Activated CD4-positive, alpha-beta T cell treated with anti-CD3 and anti-CD28 coated beads, Interleukin-2, amount 10 ng/mL, durations not matched to agents 7 days and 5 days (primary cell): Measurements from ENCODE around the gene AMFR. TPM values are rescaled to one million over a fixed set of nuclear protein-coding genes. Genes with fewer than 3 reads are reported as not detected.

ENCODE experiments used
- CTCF ChIA-PET: fragments of 350-600 bp; sonication (Branson Sonifier 250); formaldehyde crosslinking; loops from one replicate; lab custom pipeline; 2021; ENCODE audit warnings: antibody characterized with exemption; lab: Charles Lee
- POLR2A ChIA-PET: fragments of 350-600 bp; sonication (Branson Sonifier 250); formaldehyde crosslinking; loops from one replicate; lab custom pipeline; 2021; ENCODE audit warnings: antibody characterized with exemption; lab: Charles Lee
- DNase-seq: peaks from one replicate; pipeline ENCODE4 v3.0.0-alpha.2; 2020
- H3K27ac Mint-ChIP-seq: one replicate; pipeline ENCODE4 v1.8.0; 2021; ENCODE audit warnings: mild to moderate bottlenecking, moderate library complexity, mixed read lengths
- H3K27me3 Mint-ChIP-seq: one replicate; pipeline ENCODE4 v1.8.0; 2021; ENCODE audit warnings: mixed read lengths
- H3K36me3 Mint-ChIP-seq: one replicate; pipeline ENCODE4 v1.8.0; 2021; ENCODE audit warnings: low read depth, mixed read lengths
- H3K4me1 Mint-ChIP-seq: one replicate; pipeline ENCODE4 v1.8.0; 2021; ENCODE audit warnings: mixed read lengths
- H3K4me3 Mint-ChIP-seq: one replicate; pipeline ENCODE4 v1.8.0; 2021; ENCODE audit warnings: mild to moderate bottlenecking, moderate library complexity, mixed read lengths
- H3K9me3 Mint-ChIP-seq: one replicate; pipeline ENCODE4 v1.8.0; 2021; ENCODE audit warnings: mixed read lengths
- total RNA-seq, 2 experiments: library from RNA; stranded (reverse); gene quantifications; one replicate each; pipeline ENCODE4 v1.2.3, GENCODE V29; 2021

Gene AMFR
- total RNA-seq = 10 to 100 TPM; 52.5 to 58.5 TPM

GRCh38 chr16:56425439-56425832, at the start of gene AMFR:
Gene AMFR (minus strand): TSS chr16:56425545. CDS start chr16:56425327, 218 bp downstream.
- CTCF ChIA-PET = no interaction called here
- peaks cover 48% of the 10 kb centered on the region for H3K4me1 Mint-ChIP-seq
- H3K27ac Mint-ChIP-seq = peak within 1 kb of the TSS; percentile 87
- no peaks in the 10 kb centered on the region for H3K27me3 Mint-ChIP-seq
- no peaks in the 10 kb centered on the region for H3K9me3 Mint-ChIP-seq
- H3K36me3 Mint-ChIP-seq = peaks cover 5% of the 10 kb centered on the region
- POLR2A ChIA-PET = no interaction called here
- peak; percentile 57 for DNase-seq
- H3K4me3 Mint-ChIP-seq = peak within 1 kb of the TSS; percentile 92

GRCh38 chr16:56470666-56471065, 45.3 kb upstream of the AMFR start:
- Mint-ChIP-seq H3K4me1 (no peaks in the 10 kb centered on the region), H3K27ac (no peak overlapping the region), H3K27me3 (no peaks in the 10 kb centered on the region), H3K36me3 (peaks cover 62% of the 10 kb centered on the region), H3K4me3 (no peak overlapping the region), H3K9me3 (no peaks in the 10 kb centered on the region)
- ChIA-PET CTCF (interaction anchor here (0.6 kb wide), 1 partner anchor 21 kb away, joined by 3 read pairs; no protein-coding TSS in a partner anchor), POLR2A (no interaction called here)
- DNase-seq = no peak

GRCh38 chr16:56470232-56470631, 44.9 kb upstream of the AMFR start:
- CTCF ChIA-PET = no interaction called here
- Mint-ChIP-seq H3K9me3 (no peaks in the 10 kb centered on the region), H3K4me1 (no peaks in the 10 kb centered on the region), H3K36me3 (peaks cover 61% of the 10 kb centered on the region), H3K4me3 (no peak overlapping the region), H3K27me3 (no peaks in the 10 kb centered on the region), H3K27ac (no peak overlapping the region)
- POLR2A ChIA-PET = no interaction called here
- no peak for DNase-seq

GRCh38 chr16:56469748-56470147, 44.4 kb upstream of the AMFR start:
- H3K4me1 Mint-ChIP-seq = no peaks in the 10 kb centered on the region
- no peak overlapping the region for H3K27ac Mint-ChIP-seq
- H3K9me3 Mint-ChIP-seq = no peaks in the 10 kb centered on the region
- ChIA-PET CTCF (no interaction called here), POLR2A (no interaction called here)
- no peak for DNase-seq
- H3K4me3 Mint-ChIP-seq = no peak overlapping the region
- H3K36me3 Mint-ChIP-seq = peaks cover 58% of the 10 kb centered on the region
- H3K27me3 Mint-ChIP-seq = no peaks in the 10 kb centered on the region

GRCh38 chr16:56468800-56469199, 43.5 kb upstream of the AMFR start:
- H3K27me3 Mint-ChIP-seq = no peaks in the 10 kb centered on the region
- H3K27ac Mint-ChIP-seq = no peak overlapping the region
- DNase-seq = no peak
- ChIA-PET CTCF (interaction anchor here (1.2 kb wide), 1 partner anchor 13 kb away, joined by 4 read pairs; no protein-coding TSS in a partner anchor), POLR2A (no interaction called here)
- no peaks in the 10 kb centered on the region for H3K9me3 Mint-ChIP-seq
- no peaks in the 10 kb centered on the region for H3K4me1 Mint-ChIP-seq
- peaks cover 63% of the 10 kb centered on the region for H3K36me3 Mint-ChIP-seq
- H3K4me3 Mint-ChIP-seq = no peak overlapping the region

- H3K9me3 Mint-ChIP-seq = no peaks in the 10 kb centered on the region
- no peak for DNase-seq
- no peak overlapping the region for H3K4me3 Mint-ChIP-seq
- H3K27me3 Mint-ChIP-seq = no peaks in the 10 kb centered on the region
- POLR2A ChIA-PET = no interaction called here
- CTCF ChIA-PET = interaction anchor here (0.6 to 1.2 kb wide), 3 partner anchors 10 to 27 kb away, joined by 3 to 4 read pairs (median 3); partner anchors contain the start of genes NUDT21 and OGFOD1
- no peaks in the 10 kb centered on the region for H3K4me1 Mint-ChIP-seq
- H3K36me3 Mint-ChIP-seq = peaks cover 56% of the 10 kb centered on the region
- H3K27ac Mint-ChIP-seq = no peak overlapping the region
Measured at GRCh38 chr16:56466344-56466743, 41.0 kb upstream of the AMFR start.

GRCh38 chr16:56463153-56463552, 37.8 kb upstream of the AMFR start:
- no peak overlapping the region for H3K4me3 Mint-ChIP-seq
- H3K9me3 Mint-ChIP-seq = no peaks in the 10 kb centered on the region
- ChIA-PET CTCF (no interaction called here), POLR2A (no interaction called here)
- no peak overlapping the region for H3K27ac Mint-ChIP-seq
- H3K36me3 Mint-ChIP-seq = peaks cover 52% of the 10 kb centered on the region
- no peak for DNase-seq
- no peaks in the 10 kb centered on the region for H3K27me3 Mint-ChIP-seq
- H3K4me1 Mint-ChIP-seq = no peaks in the 10 kb centered on the region

GRCh38 chr16:56462064-56462796, 36.9 kb upstream of the AMFR start:
- Mint-ChIP-seq H3K4me3 (no peak overlapping the region), H3K36me3 (peaks cover 57% of the 10 kb centered on the region), H3K27ac (no peak overlapping the region), H3K4me1 (no peaks in the 10 kb centered on the region), H3K27me3 (no peaks in the 10 kb centered on the region), H3K9me3 (no peaks in the 10 kb centered on the region)
- ChIA-PET POLR2A (no interaction called here), CTCF (interaction anchor here (1.0 kb wide), 1 partner anchor 11 kb away, joined by 3 read pairs; the partner anchor contains the start of genes NUDT21 and OGFOD1)
- no peak for DNase-seq

GRCh38 chr16:56460101-56460500, 34.8 kb upstream of the AMFR start:
- Mint-ChIP-seq H3K4me1 (peaks cover 8% of the 10 kb centered on the region), H3K27ac (no peak overlapping the region), H3K9me3 (no peaks in the 10 kb centered on the region), H3K4me3 (no peak overlapping the region), H3K27me3 (no peaks in the 10 kb centered on the region), H3K36me3 (peaks cover 59% of the 10 kb centered on the region)
- POLR2A ChIA-PET = no interaction called here
- DNase-seq = no peak
- CTCF ChIA-PET = interaction anchor here (1.2 to 1.7 kb wide), 3 partner anchors 9 to 21 kb away, joined by 3 to 6 read pairs (median 4); partner anchors contain the start of genes NUDT21 and OGFOD1

- Mint-ChIP-seq H3K4me3 (no peak overlapping the region), H3K9me3 (no peaks in the 10 kb centered on the region), H3K27ac (no peak overlapping the region), H3K36me3 (peaks cover 66% of the 10 kb centered on the region), H3K4me1 (peaks cover 12% of the 10 kb centered on the region), H3K27me3 (no peaks in the 10 kb centered on the region)
- DNase-seq = no peak
- CTCF ChIA-PET = no interaction called here
- POLR2A ChIA-PET = no interaction called here
Measured at GRCh38 chr16:56457927-56458470, 32.7 kb upstream of the AMFR start.

GRCh38 chr16:56451753-56452689, 26.7 kb upstream of the AMFR start:
- no peak for DNase-seq
- no peaks in the 10 kb centered on the region for H3K9me3 Mint-ChIP-seq
- peak overlapping the region; percentile 93 for H3K4me3 Mint-ChIP-seq
- H3K36me3 Mint-ChIP-seq = peaks cover 51% of the 10 kb centered on the region
- H3K4me1 Mint-ChIP-seq = peaks cover 56% of the 10 kb centered on the region
- ChIA-PET POLR2A (no interaction called here), CTCF (interaction anchor here (0.7 to 1.4 kb wide), 6 partner anchors 8 to 49 kb away, joined by 3 to 6 read pairs (median 3); no protein-coding TSS in a partner anchor)
- H3K27ac Mint-ChIP-seq = peak overlapping the region; percentile 95
- H3K27me3 Mint-ChIP-seq = no peaks in the 10 kb centered on the region

GRCh38 chr16:56450986-56451752, 25.8 kb upstream of the AMFR start, which contains the start of the genes NUDT21 and OGFOD1:
Gene NUDT21 (minus strand): TSS chr16:56451332. CDS start chr16:56451202, 130 bp downstream.
Gene OGFOD1 (plus strand): TSS chr16:56451554. CDS start chr16:56451613, 59 bp downstream.
- POLR2A ChIA-PET = interaction anchor here (0.6 kb wide), 1 partner anchor 70 kb away, joined by 3 read pairs; no protein-coding TSS in a partner anchor
- H3K27me3 Mint-ChIP-seq = no peaks in the 10 kb centered on the region
- H3K27ac Mint-ChIP-seq = peak within 1 kb of the TSS; percentile 95
- peaks cover 57% of the 10 kb centered on the region for H3K4me1 Mint-ChIP-seq
- CTCF ChIA-PET = interaction anchor here (0.7 to 1.4 kb wide), 4 partner anchors 9 to 24 kb away, joined by 3 to 6 read pairs (median 4); no protein-coding TSS in a partner anchor
- no peaks in the 10 kb centered on the region for H3K9me3 Mint-ChIP-seq
- peak within 1 kb of the TSS; percentile 93 for H3K4me3 Mint-ChIP-seq
- H3K36me3 Mint-ChIP-seq = peaks cover 47% of the 10 kb centered on the region
- DNase-seq = peak; percentile 96
